Testis (tissue), 2 donors: ENCODE data around the gene TMA16.
A peak's percentile ranks its signal among the peaks of the same experiment; 100 is the strongest.

ENCODE experiments used
- CTCF ChIP-seq, 3 experiments: fragments of 450-650 bp in 2 of 3; fragments of 200-600 bp in 1 of 3; sonication (generic) in 1 of 3; IDR thresholded peaks; one replicate each; pipeline ENCODE4 v1.5.1; 2016 to 2019; ENCODE audit warnings: antibody characterized with exemption in 3 of 3, mild to moderate bottlenecking in 2 of 3, moderate library complexity in 1 of 3
- POLR2A ChIP-seq: fragments of 450-650 bp; IDR thresholded peaks from one replicate; pipeline ENCODE4 v1.6.1; 2017; ENCODE audit warnings: antibody characterized with exemption, mild to moderate bottlenecking, moderate library complexity

GRCh38 chr4:163548481-163549243, 54.2 kb downstream of the TMA16 start:
- TF ChIP-seq CTCF (IDR thresholded peaks at IDR 0.05) (peak; percentile 52 to 54 (median 53)), POLR2A (no peak)
